Brain pericyte (primary cell): Measurements from ENCODE around the gene PLCB4.
A peak's percentile ranks its signal among the peaks of the same experiment; 100 is the strongest.
"Not testable (repeated sequence)": the region's sequence is repeated elsewhere in the genome, so short reads cannot be mapped to it uniquely, and the experiment has no call there.

Experiments used
- DNase-seq: peaks from one replicate; pipeline ENCODE4 v3.0.0-alpha.2; 2012; ENCODE audit warnings: low read depth, low spot score

Gene PLCB4

DNA sequence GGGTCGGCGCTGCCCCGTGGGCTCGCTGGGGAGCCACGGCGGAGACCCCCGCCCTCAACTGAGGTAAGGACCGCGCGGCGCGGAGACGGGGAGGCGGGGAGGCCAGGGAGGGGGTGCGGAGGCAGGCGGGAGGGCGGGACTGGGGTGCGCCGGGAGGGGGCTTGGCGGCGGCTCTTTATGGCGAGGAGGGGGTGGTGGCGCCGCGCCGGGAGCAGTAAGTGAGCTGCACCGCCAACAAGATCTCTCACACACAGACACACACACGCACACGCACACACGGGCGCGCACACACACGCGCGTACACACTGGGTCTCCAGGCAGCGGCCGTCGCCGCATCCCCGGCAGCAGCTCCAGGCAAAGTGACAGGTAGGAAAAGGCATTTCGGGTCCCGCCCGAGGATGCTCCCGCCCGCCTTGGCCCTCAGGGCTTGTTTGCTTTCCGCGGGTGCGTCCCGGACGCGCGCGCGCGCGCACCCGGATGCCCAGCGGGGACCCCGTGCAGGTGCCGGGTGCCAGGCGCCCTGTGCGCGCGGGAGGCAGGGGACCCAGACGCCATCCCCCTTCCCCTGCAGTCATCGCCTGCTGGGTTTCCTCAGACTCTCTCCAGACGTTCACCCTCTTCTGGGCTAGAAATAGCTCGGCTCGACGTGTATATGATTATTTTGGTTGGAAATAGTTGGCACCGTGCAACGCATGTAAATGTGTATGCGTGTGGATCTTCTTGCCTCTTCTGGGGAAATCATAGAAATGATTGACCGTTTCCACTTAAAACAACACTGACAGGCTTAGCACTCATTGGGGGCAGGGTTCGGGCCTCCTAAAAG lies at the start of gene PLCB4:
TSS of gene PLCB4 (plus strand) at position 247 of the 823 bp plus-strand sequence. CDS start 238,728 bp downstream, outside the sequence.
- DNase-seq = no peak

DNA sequence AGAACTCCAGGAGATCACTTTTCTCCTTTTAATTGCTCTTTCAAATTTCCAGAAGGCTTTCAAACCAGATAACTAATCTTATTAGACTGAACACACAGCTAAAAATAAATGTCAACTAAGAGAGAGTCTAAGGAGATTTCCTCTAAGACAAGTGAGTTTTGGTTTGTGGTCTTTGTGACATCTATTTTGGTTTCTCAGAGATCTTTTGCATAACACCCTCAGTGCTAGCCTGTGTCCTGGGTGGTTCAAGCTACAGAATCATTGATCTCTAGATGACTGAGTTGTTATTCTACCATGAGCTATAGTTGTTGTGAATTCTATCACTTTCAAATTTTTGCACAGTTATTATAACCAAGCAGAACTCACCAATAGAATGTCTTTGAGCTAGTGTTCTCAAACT lies 49.1 kb upstream of the PLCB4 start:
- DNase-seq = no peak

DNA sequence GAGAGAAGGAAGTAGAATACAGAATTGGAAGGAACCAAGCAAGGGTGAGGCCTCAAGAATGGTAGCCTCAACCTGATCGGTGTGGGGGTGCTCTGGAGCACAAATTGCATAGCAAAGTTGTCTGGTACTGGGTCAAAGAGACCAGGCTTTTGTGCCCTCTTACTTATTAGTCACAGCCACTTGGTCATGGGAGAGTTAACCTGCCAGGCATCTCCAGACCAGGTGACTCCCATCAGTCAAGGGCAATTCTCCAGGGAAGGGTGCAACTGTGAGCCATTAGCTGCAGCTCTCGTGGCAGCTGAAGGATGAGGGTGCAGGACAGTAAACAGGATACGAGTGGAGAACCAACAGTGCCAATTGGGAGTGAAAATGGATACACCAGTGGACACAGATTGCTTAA lies 47.7 kb upstream of the PLCB4 start:
- no peak for DNase-seq

DNA sequence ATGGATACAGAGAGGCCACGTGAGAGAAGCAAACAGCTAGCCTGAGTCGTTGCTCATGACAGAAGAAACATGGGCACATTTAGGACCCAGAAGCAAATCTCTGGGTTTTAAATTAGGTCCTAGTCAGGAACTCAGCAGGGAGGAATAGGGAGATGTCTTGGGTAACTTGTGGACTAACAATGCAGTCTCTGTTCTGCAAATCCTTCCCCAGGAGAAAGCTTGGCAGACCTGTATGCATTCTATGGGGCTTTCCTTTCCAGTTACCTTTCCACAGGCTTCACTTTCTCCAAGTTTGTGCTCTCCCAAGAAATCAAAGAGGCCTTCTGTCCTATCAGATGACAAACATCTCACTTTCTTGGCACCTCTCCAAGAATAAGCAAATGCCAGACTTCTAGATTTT lies 47.2 kb upstream of the PLCB4 start:
- no peak for DNase-seq

DNA sequence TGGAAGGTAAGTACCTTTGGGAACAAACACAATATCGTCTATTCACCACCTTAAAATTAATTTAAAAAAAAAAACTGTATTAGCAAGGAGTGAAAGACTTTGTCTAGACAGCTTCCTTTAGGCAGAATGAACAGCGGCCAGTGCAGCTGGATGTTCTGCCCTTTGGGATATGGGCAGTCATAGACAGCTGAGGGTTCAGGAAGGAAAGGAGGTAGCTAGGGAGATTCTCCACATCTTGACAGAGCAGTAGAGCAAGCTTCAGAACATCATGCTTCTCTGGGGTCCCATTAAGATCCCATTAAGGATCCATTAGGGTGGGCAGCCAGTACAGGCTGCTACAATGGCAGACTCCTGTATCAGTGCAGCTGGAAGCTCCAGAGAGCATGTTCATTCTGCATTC lies 46.5 kb upstream of the PLCB4 start:
- no peak for DNase-seq

DNA sequence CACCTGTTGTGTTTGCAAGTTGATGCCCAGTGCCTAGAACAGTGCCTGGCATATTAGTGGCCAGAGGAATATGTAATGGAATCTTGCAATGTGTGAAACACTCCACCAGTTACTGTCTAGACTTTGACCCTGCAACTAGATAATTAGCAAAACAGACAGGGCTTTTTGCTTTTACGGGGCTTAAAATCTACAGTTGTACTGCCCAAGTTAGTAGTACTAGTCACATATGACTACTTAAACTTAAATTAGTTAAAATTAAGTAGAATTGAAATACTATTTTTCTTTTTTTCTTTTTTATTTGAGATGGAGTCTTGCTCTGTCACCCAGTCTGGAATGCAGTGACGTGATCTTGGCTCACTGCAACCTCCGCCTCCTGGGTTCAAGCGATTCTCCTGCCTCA lies 44.3 kb upstream of the PLCB4 start:
- DNase-seq = no peak

DNA sequence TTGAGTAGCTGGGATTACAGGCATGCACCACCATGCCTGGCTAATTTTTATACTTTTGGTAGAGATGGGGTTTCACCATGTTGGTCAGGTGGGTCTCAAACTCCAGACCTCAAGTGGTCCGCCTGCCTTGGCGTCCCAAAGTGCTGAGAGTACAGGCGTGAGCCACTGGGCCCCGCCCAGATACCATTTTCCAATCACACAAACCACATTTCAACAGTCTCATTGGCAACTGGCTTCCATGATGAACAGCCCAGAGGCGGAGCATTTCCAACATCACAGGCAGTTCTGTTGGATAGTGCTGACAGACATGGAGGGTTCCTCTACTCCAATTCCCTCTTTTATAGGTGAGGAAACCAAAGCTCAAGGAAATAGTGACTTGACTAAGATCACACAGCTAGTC lies 43.9 kb upstream of the PLCB4 start:
- DNase-seq = no peak

DNA sequence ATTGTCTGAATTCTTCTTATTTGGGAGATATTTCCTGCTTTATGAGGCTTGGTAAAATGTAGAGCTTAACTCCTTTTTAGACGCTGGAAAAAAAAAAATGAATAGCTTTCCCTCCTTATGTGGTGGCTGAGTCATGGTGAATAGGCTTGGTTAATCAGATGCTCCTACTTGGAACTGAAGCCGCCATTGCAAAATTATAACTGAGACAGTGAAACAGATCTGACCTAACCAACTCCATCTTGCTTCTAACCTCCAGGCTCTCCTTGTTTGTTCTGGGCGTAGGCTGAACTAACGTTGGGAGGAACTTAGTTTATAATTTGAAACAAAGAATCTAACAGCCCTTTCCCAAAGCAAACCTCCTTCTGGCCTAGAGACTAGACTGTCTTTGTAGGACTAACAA lies 43.2 kb upstream of the PLCB4 start:
- no peak for DNase-seq

DNA sequence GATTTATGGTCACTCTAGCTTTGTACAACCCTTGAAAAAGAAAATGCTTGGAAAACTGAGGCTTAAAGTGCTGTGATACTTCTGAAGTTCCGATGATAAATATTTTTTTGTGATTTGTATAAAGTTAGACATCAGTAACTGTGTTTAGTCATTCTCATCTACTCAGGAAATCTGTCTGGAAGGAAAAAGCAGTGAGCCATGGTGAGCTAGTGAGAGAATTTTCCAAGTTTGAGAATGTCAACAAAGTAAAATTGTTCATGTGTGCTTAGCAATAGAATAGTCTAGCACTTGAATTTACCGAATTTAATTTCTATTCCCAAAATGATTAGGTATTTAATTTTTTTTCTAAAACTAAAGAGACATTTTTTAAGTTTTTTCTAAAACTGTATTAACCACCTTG lies 41.3 kb upstream of the PLCB4 start:
- no peak for DNase-seq

DNA sequence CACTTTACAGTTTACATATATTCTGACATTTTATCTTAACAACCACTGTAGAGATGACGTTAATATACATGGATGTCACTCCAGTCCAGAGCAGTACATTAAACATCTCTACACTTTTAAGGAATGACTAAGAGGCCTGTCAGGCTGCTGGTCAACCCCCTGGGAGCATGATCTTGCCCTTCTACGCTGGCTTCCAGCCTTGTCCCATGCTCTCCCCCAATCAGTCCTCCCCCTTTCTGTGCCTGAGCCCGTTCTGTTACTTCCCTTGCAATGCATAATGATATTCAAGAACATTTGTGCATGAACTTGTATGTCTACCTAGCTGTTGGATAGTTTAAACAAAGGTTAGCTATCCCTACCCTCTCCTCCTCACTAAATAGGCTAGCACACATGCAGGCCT lies 40.5 kb upstream of the PLCB4 start:
- DNase-seq = peak; percentile 17

DNA sequence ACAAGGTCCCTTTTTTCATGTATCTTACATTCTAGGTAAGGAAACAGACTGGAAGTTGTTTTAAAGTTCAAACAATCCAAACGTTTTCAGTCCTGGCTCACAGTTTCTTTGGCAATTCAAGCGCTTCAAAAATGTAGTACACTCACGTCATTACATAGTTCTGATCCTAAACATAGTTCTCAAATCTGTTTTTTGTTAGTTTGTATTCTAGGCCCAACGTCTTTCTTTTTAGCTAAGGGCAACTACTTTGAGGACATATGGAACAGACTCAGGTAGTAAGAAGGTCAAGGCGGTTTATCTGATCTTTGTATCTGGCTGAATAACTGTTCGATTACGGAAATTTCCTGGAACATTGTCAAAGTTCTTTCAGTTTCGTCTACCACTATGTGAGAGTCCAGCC lies 36.9 kb upstream of the PLCB4 start:
- DNase-seq = no peak

DNA sequence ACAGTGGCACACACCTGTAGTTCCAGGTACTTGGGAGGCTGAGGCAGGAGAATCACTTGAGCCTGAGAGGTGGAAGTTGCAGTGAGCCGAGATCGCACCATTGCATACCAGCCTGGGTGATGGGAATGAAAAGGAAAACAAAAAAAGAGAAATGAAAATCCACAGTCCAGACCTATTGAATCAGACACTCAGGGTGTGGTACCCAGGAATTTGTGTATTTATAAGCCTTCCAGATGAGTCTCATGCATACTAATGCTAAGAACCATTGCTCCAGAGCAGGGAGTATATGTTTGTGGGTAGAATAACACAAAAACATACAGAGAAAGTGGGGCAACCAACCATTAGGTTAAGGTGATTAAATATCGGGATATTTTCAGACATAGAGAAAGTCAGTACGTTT lies 36.1 kb upstream of the PLCB4 start:
- no peak for DNase-seq

DNA sequence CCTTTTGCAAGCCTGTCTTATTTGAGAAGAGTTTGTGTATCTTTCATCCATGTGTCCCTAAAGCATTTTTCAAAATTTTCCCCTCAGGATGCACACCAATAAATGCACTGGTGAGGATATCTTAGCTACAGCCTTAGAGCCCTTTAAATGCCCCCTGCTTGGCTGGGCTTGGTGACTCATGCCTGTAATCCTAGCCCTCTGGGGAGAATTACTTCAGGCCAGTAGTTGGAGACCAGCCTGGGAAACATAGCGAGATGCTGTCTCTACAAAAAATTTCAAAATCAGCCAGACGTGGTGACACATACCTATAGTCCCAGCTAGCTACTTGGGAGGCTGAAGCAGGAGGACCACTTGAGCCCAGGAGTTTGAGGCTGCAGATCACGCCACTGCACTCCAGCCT lies 33.8 kb upstream of the PLCB4 start:
- DNase-seq = peak; percentile 69

DNA sequence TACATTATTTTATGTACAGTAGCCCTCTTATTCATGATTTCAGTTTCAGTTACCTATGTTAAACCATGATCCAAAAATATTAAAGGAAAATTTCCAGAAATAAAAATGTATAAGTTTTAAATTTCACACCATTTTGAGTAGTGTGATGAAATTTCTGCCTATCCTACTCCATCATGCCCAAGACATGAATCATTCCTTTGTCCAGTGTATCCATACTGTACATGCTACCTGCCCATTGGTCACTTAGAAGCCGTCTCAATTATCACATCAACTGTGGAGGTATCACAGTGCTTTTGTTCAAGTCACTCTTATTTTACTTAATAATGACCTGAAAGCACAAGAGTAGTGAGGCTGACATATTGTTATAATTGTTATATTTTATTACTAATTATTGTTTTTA lies 32.3 kb upstream of the PLCB4 start:
- DNase-seq = no peak

DNA sequence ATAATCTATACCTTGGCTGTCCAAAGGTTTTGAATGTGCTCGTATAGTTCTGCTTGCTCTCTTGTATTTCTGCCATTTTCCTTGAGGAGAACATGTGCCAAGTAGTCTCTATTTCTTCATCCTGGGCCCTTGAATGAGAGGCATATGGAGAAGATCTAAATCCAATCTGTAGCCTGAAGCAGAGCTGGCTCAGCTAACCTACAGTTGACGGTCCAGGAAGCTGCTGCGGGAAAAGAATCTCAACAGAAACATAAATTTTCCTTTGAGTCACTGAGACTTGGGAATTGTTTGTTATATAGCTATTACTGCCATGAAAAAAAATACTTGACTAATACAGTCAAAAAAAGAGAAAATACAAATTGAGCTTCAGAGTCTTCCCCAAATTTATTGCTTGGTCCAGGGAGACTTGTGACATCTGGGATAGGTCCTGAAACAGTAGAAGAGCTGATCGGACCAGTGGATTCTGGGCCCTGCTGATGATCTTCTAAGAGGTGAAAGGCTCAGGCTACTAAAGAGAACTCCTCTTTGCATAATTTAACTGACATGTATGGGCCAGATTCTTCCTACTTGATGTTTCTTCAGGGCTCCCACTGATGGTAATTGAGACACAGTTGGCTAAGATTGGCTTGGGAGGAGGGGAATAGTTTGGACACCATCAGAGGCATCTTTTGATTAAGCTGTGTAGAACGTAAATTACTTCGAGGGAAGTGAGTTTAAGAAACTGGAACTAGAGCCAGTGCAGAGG lies 29.9 kb upstream of the PLCB4 start:
- DNase-seq = no peak

DNA sequence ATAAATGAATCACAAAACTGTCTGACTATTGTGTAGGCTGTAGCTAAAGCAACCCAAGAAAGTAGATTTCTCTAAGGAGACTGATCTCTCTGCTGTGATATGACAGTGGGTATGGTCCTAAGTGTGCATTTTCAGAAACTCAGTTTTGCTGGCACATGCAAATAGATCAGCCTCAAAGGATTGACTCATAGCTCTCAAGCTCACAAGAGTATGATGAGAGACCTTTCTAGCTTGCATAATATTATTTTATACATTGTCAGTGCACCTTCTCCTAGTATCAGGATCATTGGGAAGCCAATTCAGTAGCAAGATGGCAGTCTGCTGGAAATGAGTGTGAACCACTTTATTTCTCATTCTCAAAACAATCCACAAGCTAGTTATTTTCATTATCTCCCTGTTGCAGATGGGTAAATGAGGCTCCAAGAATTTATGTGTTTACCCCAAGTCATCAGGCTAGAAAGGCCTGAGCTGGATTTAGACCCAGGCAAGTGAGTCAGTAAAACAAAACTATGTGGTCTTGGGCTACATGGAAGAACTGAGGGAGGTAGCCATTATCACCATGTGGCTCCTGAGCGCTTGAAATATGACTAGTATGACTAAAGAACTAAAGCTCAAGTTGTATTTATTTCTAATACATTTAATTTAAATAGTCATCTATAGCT lies 27.9 kb upstream of the PLCB4 start:
- no peak for DNase-seq

DNA sequence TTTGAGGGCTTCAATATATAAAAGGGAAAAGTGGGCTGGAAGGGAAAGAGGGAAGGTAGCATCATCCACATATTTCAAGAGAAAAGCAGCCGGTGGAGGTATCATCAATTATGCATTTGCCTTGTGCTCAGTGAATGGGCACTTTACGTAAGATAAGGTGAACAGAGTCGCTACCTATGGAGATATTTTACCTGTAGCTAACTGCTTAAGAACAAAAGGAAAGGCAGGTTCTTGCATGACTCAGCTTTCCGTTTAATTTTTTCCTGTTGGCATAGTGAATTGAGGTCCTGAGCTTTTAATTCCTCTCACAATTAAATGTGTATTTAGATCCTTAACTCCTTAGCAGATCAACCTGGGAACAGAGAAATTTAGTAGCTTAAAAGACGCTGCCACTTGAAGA lies 25.5 kb upstream of the PLCB4 start:
- DNase-seq = no peak

DNA sequence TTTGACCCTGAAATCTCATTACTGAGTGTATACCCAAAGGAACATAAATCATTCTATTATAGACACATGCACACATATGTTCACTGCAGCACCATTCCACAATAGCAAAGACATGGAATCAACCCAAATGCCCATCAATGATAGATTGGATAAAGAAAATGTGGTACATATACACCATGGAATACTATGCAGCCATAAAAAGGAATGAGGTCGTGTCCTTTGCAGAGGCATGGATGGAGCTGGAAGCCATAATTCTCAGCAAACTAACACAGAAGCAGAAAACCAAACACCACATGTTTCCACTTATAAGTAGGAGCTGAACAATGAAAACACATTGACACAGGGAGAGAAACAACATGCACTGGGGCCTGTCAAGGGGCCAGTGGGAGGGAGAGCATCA lies 21.0 kb upstream of the PLCB4 start:
- DNase-seq = not testable (repeated sequence)

DNA sequence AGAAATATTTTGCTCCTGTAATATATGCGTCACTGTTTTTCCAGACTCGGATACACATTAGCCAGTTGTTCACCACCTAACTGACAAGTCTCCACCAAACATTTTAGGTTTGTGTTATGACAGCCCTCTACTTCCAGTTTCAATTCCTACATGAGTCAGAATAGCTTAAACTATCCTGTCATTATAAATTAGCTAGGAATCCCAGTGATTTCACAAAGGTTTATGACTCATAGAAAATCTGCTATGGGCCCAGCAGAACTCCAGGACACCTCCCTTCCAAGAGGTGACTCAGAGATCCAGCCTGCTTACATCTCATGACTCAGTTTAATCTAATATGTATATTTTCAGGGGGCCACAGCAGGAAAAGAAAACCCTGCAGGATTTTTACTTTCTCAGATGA lies 17.4 kb upstream of the PLCB4 start:
- DNase-seq = peak; percentile 85

DNA sequence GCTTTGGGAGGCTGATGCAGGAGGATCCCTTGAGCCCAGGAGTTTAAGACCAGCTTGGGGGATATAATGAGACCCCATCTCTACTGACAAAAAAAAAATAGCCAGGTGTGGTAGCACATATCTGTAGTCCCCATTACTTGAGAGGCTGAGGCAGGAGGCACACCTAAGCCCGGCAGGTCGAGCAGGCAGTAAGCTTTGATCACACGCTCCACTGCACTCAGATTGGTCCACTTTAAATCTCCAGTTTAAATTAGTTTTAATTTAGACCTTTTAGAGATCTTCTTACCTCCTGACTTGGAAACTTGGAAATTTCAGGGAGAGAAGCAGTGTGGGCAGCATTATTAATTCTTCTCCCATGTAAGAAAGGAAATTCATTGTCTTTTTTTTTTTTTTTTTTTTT lies 16.8 kb upstream of the PLCB4 start:
- DNase-seq = no peak

DNA sequence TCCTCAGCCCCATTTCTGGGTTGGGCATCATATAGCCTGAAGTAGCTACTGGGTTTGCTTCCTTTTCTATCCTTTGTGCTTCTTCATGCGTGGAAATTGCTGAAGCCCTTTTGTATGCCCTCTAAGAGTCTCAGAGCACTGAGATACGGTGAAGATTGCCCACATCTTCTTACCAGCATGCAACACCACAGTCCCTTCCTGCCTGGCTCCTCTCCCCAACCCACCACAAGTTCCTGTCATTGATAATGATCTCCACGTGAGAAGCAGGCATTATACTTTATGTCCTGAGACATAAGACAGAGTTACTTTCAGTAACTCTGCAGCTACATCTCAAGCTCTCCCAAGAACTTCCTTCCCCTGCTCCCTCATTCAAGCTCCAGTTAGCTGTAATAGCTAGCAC lies 15.8 kb upstream of the PLCB4 start:
- no peak for DNase-seq

DNA sequence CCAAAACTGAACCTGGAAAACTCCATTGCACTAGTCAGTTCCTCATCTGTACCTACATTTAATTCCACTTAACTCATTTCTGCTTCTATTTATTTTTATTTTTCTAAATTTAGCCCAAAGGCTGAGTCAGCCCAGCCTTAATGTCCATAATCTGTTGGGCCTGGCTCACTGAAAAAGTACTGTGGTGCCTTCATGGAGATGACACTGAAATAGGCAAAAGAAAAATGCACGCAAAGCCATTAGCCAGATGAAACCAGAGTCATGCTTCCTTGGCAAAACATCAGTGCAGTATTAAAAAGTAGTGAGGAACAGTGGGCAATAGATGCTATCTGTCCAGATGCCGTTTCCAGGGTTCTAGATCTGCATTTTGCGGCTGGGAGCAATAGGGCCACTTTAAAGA lies 14.7 kb upstream of the PLCB4 start:
- DNase-seq = no peak

DNA sequence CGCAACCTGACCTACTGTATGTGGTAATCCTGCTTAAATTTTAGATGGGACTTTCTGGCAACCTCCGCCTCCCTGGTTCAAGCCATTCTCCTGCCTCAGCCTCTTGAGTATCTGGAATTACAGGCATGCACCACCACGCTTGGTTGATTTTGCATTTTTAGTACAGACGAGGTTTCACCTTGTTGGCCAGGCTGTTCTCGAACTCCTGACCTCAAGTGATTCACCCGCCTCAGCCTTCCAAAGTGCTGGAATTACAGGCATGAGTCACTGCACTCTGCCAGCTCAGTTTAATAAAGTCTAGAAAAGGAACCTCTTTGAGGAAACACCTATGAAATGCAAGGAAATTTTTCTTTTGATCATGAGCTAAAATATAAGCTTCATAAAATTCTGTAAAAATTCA lies 9.0 kb upstream of the PLCB4 start:
- no peak for DNase-seq
